ENCODE measurements around the gene SCN9A. TPM values are rescaled to one million over a fixed set of nuclear protein-coding genes. Genes with fewer than 3 reads are reported as not detected.

The SCN9A gene
- total RNA-seq, 2 donors from 2014 or later, result 3.8 to 4.5 TPM

- H3K27ac ChIP-seq, result no peak overlapping the region
- DNase-seq (ENCODE audit: low spot score), result no peak
- H3K27me3 ChIP-seq (replicated peaks; ENCODE audit: insufficient read depth), result no peaks in the 10 kb centered on the region
- H3K4me3 ChIP-seq, result no peak overlapping the region
- H3K36me3 ChIP-seq, result no peaks in the 10 kb centered on the region
- H3K9me3 ChIP-seq, result no peaks in the 10 kb centered on the region
- ATAC-seq (ENCODE audit: insufficient number of reproducible peaks, low FRiP score, low read depth), result no peak
- no peak for TF ChIP-seq CTCF (IDR thresholded peaks at IDR 0.05)
- H3K4me1 ChIP-seq (ENCODE audit: control insufficient read depth in 1 of 2, low read depth in 2 of 2), result no peaks in the 10 kb centered on the region
These were observed 9.6 kb upstream of the SCN9A start for GRCh38 chr2:166385313-166385712.

DNA sequence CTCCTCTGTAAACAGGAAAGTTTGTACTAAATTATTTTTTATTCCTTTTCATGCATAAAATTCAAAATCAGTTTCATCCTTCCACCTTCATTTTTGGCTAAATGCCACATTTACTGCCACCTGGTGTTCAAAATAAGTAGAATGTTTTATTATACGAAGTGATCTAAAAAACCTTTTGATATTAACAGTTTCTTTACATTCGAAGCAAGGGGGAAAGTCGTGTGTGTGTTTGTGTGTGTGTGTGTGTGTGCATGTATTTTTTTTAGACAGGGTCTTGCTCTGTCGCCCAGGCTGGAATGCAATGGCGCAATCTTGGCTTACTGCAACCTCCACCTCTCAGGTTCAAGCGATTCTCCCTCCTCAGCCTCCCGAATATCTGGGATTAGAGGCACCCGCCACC is 9.0 kb upstream of the SCN9A start:
- peak; percentile 49 for TF ChIP-seq CTCF (IDR thresholded peaks at IDR 0.05)
- no peak for DNase-seq (ENCODE audit: low spot score)
- H3K4me3 ChIP-seq, result no peak overlapping the region
- no peaks in the 10 kb centered on the region for H3K36me3 ChIP-seq
- H3K9me3 ChIP-seq, result no peaks in the 10 kb centered on the region
- no peak overlapping the region for H3K27ac ChIP-seq
- H3K27me3 ChIP-seq (replicated peaks; ENCODE audit: insufficient read depth), result no peaks in the 10 kb centered on the region
- no peaks in the 10 kb centered on the region for H3K4me1 ChIP-seq (ENCODE audit: control insufficient read depth in 1 of 2, low read depth in 2 of 2)
- no peak for ATAC-seq (ENCODE audit: insufficient number of reproducible peaks, low FRiP score, low read depth)

- Histone ChIP-seq H3K36me3 (no peaks in the 10 kb centered on the region), H3K27ac (no peak overlapping the region), H3K4me3 (no peak overlapping the region), H3K27me3 (replicated peaks; ENCODE audit: insufficient read depth) (no peaks in the 10 kb centered on the region), H3K9me3 (no peaks in the 10 kb centered on the region), H3K4me1 (ENCODE audit: control insufficient read depth in 1 of 2, low read depth in 2 of 2) (no peaks in the 10 kb centered on the region)
- DNase-seq (ENCODE audit: low spot score), result no peak
- TF ChIP-seq CTCF (IDR thresholded peaks at IDR 0.05), result no peak
- no peak for ATAC-seq (ENCODE audit: insufficient number of reproducible peaks, low FRiP score, low read depth)
These were observed 6.7 kb upstream of the SCN9A start for GRCh38 chr2:166382448-166382847.

DNA sequence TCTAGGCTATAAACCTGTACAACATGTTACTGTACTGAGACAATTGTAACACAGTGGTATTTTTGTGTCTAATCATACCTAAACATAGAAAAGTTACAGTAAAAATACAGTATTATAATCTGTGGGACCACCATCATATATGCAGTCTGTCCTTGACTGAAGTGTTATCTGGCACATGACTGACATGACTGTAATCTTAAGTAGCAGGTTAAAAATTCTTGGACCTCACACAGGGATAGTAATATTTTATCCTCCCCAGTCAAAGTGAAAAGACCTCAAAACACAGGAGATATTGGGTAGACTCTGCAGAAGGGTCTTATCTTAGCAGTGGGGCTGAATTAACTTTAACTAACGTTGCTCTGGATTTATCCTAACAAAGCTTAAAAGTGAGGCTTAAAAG is 4.9 kb upstream of the SCN9A start:
- no peak for ATAC-seq (ENCODE audit: insufficient number of reproducible peaks, low FRiP score, low read depth)
- Histone ChIP-seq H3K4me3 (no peak overlapping the region), H3K36me3 (no peaks in the 10 kb centered on the region), H3K9me3 (no peaks in the 10 kb centered on the region), H3K27me3 (replicated peaks; ENCODE audit: insufficient read depth) (no peaks in the 10 kb centered on the region), H3K27ac (no peak overlapping the region), H3K4me1 (ENCODE audit: control insufficient read depth in 1 of 2, low read depth in 2 of 2) (peaks cover 0 to 5% of the 10 kb centered on the region in 2 donors)
- TF ChIP-seq CTCF (IDR thresholded peaks at IDR 0.05), result no peak
- no peak for DNase-seq (ENCODE audit: low spot score)

GRCh38 chr2:166376873-166377272 is 1.1 kb upstream of the SCN9A start:
- H3K27ac ChIP-seq, result peak overlapping the region in 1 of 2 donors; percentile 38

More at GRCh38 chr2:166376873-166377272, 1.1 kb upstream of the SCN9A start:
- ATAC-seq (ENCODE audit: insufficient number of reproducible peaks, low FRiP score, low read depth) (no peak), DNase-seq (ENCODE audit: low spot score) (no peak)
- H3K9me3 ChIP-seq, result no peaks in the 10 kb centered on the region
- no peaks in the 10 kb centered on the region for H3K36me3 ChIP-seq
- H3K4me1 ChIP-seq (ENCODE audit: control insufficient read depth in 1 of 2, low read depth in 2 of 2), result peaks cover 10 to 13% of the 10 kb centered on the region in 2 donors
- TF ChIP-seq CTCF (IDR thresholded peaks at IDR 0.05), result no peak
- H3K27me3 ChIP-seq (replicated peaks; ENCODE audit: insufficient read depth), result no peaks in the 10 kb centered on the region
- H3K4me3 ChIP-seq, result peak overlapping the region; percentile 83
